Hepatocyte (in vitro differentiated cells): ENCODE measurements around the gene WASL.

Source experiments
- EZH2 ChIP-seq: fragments of 200-600 bp; sonication (generic); IDR thresholded peaks from 2 replicates; pipeline ENCODE4 v1.6.1; 2016; ENCODE audit warnings: antibody characterized with exemption, mild to moderate bottlenecking, borderline replicate concordance
- EZH2phosphoT487 ChIP-seq: fragments of 200-600 bp; sonication (generic); IDR thresholded peaks from one replicate; pipeline ENCODE4 v1.6.1; 2018; ENCODE audit warnings: antibody characterized with exemption, mild to moderate bottlenecking, low read depth, moderate library complexity; ENCODE audit not compliant: unreplicated experiment, severe bottlenecking
- TF ChIP-seq, protein P1 (sequence below): fragments of 200-600 bp; sonication (generic); IDR thresholded peaks from 2 replicates; pipeline ENCODE4 v1.5.1; 2016; ENCODE audit warnings: antibody characterized with exemption, mild to moderate bottlenecking; ENCODE audit not compliant: poor library complexity

DNA sequence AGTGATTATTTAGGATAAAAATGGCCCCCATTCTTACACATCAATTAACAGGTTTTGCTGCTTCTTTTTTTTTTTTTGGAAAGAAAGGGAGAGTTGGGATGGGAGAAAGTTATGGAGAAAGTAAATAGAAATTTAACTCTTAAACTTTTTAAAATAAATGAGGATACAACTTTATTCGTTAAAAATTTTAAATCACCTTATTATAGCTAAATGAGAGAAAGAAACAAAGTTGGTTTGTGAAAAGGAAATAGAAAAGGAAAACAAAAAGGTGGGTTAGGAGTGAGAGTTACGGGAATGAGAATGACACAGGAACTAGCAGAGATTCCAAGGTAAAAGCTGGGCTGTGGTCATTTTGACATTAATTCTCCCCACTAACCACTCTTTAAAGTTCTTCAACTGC is 58.3 kb downstream of the WASL start:
- TF ChIP-seq, protein P1, sequence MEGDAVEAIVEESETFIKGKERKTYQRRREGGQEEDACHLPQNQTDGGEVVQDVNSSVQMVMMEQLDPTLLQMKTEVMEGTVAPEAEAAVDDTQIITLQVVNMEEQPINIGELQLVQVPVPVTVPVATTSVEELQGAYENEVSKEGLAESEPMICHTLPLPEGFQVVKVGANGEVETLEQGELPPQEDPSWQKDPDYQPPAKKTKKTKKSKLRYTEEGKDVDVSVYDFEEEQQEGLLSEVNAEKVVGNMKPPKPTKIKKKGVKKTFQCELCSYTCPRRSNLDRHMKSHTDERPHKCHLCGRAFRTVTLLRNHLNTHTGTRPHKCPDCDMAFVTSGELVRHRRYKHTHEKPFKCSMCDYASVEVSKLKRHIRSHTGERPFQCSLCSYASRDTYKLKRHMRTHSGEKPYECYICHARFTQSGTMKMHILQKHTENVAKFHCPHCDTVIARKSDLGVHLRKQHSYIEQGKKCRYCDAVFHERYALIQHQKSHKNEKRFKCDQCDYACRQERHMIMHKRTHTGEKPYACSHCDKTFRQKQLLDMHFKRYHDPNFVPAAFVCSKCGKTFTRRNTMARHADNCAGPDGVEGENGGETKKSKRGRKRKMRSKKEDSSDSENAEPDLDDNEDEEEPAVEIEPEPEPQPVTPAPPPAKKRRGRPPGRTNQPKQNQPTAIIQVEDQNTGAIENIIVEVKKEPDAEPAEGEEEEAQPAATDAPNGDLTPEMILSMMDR = no peak
- TF ChIP-seq EZH2phosphoT487 (no peak), EZH2 (no peak)
